ENCODE results near the gene SLC38A11.

DNA sequence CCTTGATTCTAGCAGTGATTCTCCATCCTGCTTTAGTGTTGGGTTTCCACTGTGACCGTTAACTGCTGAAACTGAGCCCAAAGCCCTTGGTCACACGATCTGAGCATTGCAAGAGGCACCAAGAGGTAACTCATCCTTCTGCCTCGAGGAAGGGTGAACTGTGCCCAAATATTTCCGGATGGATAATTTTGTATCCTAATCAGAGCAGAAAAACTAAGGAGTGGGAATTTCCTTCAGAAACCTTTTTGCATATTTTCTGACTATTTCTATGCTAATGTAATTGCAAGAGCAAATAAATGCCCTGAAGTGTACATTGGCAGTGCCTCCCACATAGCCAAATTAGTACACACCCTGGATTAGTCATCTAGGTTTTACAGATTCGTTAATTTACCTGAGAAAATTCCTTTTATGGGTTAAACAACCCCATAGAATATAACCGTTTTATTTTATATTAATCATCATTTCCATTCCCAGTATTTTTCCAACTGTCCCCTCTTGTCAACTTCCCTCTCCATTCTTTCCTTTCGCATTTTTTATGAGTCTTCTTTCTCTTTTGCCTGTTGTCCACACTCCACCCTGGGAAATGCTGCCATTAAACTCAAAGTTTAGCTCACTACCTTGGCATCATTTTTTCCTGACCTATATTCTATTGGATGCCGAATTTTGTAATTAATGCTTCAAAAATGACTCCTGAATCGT is 82.0 kb downstream of the SLC38A11 start:
- TF ChIP-seq, protein P1, sequence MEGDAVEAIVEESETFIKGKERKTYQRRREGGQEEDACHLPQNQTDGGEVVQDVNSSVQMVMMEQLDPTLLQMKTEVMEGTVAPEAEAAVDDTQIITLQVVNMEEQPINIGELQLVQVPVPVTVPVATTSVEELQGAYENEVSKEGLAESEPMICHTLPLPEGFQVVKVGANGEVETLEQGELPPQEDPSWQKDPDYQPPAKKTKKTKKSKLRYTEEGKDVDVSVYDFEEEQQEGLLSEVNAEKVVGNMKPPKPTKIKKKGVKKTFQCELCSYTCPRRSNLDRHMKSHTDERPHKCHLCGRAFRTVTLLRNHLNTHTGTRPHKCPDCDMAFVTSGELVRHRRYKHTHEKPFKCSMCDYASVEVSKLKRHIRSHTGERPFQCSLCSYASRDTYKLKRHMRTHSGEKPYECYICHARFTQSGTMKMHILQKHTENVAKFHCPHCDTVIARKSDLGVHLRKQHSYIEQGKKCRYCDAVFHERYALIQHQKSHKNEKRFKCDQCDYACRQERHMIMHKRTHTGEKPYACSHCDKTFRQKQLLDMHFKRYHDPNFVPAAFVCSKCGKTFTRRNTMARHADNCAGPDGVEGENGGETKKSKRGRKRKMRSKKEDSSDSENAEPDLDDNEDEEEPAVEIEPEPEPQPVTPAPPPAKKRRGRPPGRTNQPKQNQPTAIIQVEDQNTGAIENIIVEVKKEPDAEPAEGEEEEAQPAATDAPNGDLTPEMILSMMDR (IDR thresholded peaks at IDR 0.05), result no peak
- no peak for TF ChIP-seq EZH2 (IDR thresholded peaks at IDR 0.05; ENCODE audit: borderline replicate concordance, insufficient read depth, low read depth, low read length, poor library complexity, severe bottlenecking)

Data from B cell (primary cell).